ENCODE measurements around the gene ANKRD53.

DNA sequence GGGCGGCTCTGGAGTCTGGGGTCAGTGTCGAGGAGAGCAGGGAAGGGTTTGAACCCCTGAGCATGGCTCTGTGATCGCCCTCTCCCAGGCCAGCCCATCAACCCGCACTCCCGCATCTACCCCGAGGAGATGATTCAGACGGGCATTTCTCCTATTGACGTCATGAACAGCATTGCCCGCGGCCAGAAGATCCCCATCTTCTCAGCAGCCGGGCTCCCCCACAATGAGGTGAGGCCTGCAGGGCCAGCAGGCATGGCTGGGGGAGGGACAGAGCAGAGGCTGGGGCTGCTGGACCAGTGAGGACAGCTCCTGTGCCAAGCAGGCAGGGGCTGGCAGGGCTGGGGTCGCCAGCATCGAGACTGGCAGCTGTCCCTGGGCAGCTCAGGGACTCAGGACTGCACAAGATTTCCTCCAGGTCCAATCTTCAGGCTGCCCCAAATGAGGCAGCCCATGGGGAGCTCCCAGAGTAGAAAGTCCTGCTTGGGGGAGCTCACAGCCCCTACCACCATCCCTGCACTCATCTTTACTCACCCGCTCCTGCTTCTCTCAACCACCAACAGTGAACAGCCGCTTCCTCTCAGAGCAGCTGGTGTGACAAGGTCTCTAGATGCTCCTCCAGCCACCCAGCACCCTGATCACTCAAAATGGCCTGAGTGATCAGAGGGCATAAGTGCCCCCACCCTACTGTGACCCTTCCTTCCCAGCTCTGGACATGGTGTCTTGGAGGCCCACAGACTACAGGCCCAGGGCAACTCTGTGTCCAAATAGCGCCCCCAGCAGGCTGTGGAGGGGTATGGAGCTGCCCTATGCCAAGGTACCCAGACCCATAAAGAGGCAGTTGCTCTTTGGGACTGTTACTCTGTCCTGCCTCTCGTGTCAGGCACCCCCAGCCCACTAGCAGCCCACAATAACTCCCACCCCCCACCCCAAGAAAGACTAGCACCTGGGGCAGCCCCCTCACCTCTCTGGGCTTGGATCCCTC, 18.3 kb upstream of the ANKRD53 start:
- TF ChIP-seq EP300 (IDR thresholded peaks at IDR 0.05) (no peak), POLR2A (IDR thresholded peaks at IDR 0.05) (no peak), POLR2AphosphoS5 (IDR thresholded peaks at IDR 0.05) (no peak)
- TF ChIP-seq, protein P1, sequence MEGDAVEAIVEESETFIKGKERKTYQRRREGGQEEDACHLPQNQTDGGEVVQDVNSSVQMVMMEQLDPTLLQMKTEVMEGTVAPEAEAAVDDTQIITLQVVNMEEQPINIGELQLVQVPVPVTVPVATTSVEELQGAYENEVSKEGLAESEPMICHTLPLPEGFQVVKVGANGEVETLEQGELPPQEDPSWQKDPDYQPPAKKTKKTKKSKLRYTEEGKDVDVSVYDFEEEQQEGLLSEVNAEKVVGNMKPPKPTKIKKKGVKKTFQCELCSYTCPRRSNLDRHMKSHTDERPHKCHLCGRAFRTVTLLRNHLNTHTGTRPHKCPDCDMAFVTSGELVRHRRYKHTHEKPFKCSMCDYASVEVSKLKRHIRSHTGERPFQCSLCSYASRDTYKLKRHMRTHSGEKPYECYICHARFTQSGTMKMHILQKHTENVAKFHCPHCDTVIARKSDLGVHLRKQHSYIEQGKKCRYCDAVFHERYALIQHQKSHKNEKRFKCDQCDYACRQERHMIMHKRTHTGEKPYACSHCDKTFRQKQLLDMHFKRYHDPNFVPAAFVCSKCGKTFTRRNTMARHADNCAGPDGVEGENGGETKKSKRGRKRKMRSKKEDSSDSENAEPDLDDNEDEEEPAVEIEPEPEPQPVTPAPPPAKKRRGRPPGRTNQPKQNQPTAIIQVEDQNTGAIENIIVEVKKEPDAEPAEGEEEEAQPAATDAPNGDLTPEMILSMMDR (IDR thresholded peaks at IDR 0.05): no peak

Data from gastroesophageal sphincter (tissue), 3 donors.